MM.1S (cell line): ENCODE data around the gene U2AF1L4.

Experiments used
- DNase-seq: peaks from one replicate; pipeline ENCODE4 v3.0.0-alpha.2; 2015
- H2AFZ ChIP-seq: fragments of 300-600 bp; sonication (generic); 2 replicates; pipeline ENCODE4 v1.6.0; 2016; ENCODE audit warnings: antibody characterized with exemption, low read length
- H3F3A ChIP-seq: fragments of 300-600 bp; sonication (generic); 2 replicates; pipeline ENCODE4 v1.6.1; 2016; ENCODE audit warnings: mild to moderate bottlenecking, antibody characterized with exemption, low read length, moderate library complexity, mixed read lengths; ENCODE audit not compliant: insufficient read depth
- H3K27ac ChIP-seq: fragments of 300-600 bp; sonication (generic); 2 replicates; pipeline ENCODE4 v1.5.1; 2016; ENCODE audit warnings: mild to moderate bottlenecking, low read length
- H3K27me3 ChIP-seq: fragments of 300-600 bp; sonication (generic); replicated peaks from 2 replicates; pipeline ENCODE4 v1.6.0; 2016; ENCODE audit warnings: low read length; ENCODE audit not compliant: insufficient read depth
- H3K36me3 ChIP-seq: fragments of 300-600 bp; sonication (generic); replicated peaks from 2 replicates; pipeline ENCODE4 v1.6.1; 2016; ENCODE audit warnings: mild to moderate bottlenecking, low read length, mixed read lengths; ENCODE audit not compliant: insufficient read depth
- H3K4me1 ChIP-seq: fragments of 300-600 bp; sonication (generic); 2 replicates; pipeline ENCODE4 v1.6.1; 2016; ENCODE audit warnings: low read length, mixed read lengths
- H3K4me2 ChIP-seq: fragments of 300-600 bp; sonication (generic); 2 replicates; pipeline ENCODE4 v1.6.0; 2016; ENCODE audit warnings: low read depth, low read length
- H3K4me3 ChIP-seq: fragments of 300-600 bp; sonication (generic); 2 replicates; pipeline ENCODE4 v1.5.1; 2016; ENCODE audit warnings: low read length, mixed read lengths
- H3K79me2 ChIP-seq: fragments of 300-600 bp; sonication (generic); 2 replicates; pipeline ENCODE4 v1.6.1; 2016; ENCODE audit warnings: mixed run types, low read length, mixed read lengths
- H3K9ac ChIP-seq: fragments of 300-600 bp; sonication (generic); 2 replicates; pipeline ENCODE4 v1.6.1; 2016; ENCODE audit warnings: low read length, mixed read lengths
- H3K9me2 ChIP-seq: fragments of 300-600 bp; sonication (generic); replicated peaks from 2 replicates; pipeline ENCODE4 v1.6.1; 2016; ENCODE audit warnings: mild to moderate bottlenecking, low read length, mixed read lengths; ENCODE audit not compliant: insufficient read depth
- H3K9me3 ChIP-seq: fragments of 300-600 bp; sonication (generic); replicated peaks from 2 replicates; pipeline ENCODE4 v1.6.1; 2016; ENCODE audit warnings: mild to moderate bottlenecking, low read length, mixed read lengths; ENCODE audit not compliant: insufficient read depth
- H4K20me1 ChIP-seq: fragments of 300-600 bp; sonication (generic); 2 replicates; pipeline ENCODE4 v1.6.1; 2016; ENCODE audit warnings: mild to moderate bottlenecking, low read length, moderate library complexity, mixed read lengths; ENCODE audit not compliant: insufficient read depth
- EZH2 ChIP-seq: fragments of 300-600 bp; sonication (generic); optimal IDR thresholded peaks from 2 replicates; pipeline ENCODE3; 2017; ENCODE audit warnings: low read depth, mild to moderate bottlenecking, antibody characterized with exemption, low read length, mixed read lengths
- EZH2phosphoT487 ChIP-seq: fragments of 300-600 bp; sonication (generic); IDR thresholded peaks from 2 replicates; pipeline ENCODE4 v1.6.1; 2018; ENCODE audit warnings: antibody characterized with exemption, low read length
- TF ChIP-seq, protein P1 (sequence below): fragments of 300-600 bp; sonication (generic); IDR thresholded peaks from 2 replicates; pipeline ENCODE4 v1.5.1; 2016; ENCODE audit warnings: antibody characterized with exemption, low read length, mixed read lengths

The U2AF1L4 gene

GRCh38 chr19:35781650-35782049 lies 36.4 kb upstream of the U2AF1L4 start:
- no peaks in the 10 kb centered on the region for H3F3A ChIP-seq
- no peak for DNase-seq
- H3K9me2 ChIP-seq: no peaks in the 10 kb centered on the region
- no peak overlapping the region for H3K27ac ChIP-seq
- H3K4me1 ChIP-seq: peaks cover under 1% of the 10 kb centered on the region; the same call in 1 of the 2 replicates
- H2AFZ ChIP-seq: no peak overlapping the region
- no peak overlapping the region for H3K9ac ChIP-seq
- H3K9me3 ChIP-seq: no peaks in the 10 kb centered on the region
- no peak overlapping the region for H3K4me3 ChIP-seq
- H3K27me3 ChIP-seq: no peaks in the 10 kb centered on the region
- no peaks in the 10 kb centered on the region for H4K20me1 ChIP-seq
- peaks cover 3% of the 10 kb centered on the region for H3K79me2 ChIP-seq
- no peak for TF ChIP-seq EZH2phosphoT487
- no peaks in the 10 kb centered on the region for H3K36me3 ChIP-seq
- no peak overlapping the region for H3K4me2 ChIP-seq

DNA sequence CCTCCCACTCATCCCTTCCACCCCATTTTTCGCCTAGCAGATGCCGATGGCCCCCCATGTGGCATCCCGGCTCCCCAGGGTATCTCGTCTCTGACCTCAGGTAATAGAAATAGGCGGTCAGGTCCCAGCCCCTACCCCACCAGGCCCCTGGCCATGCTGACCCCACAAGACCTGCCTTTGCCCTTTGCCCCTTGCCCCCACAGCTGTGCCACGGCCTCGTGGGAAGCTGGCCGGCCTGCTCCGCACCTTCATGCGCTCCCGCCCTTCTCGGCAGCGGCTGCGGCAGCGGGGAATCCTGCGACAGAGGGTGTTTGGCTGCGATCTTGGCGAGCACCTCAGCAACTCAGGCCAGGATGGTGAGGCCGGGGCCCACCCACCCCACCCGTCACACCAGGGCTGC lies 35.5 kb upstream of the U2AF1L4 start:
- Histone ChIP-seq H2AFZ (no peak overlapping the region), H3K4me2 (no peak overlapping the region), H3K36me3 (no peaks in the 10 kb centered on the region), H3K9ac (no peak overlapping the region), H3K4me1 (peaks cover 7% of the 10 kb centered on the region), H3K27ac (no peak overlapping the region), H3K9me2 (no peaks in the 10 kb centered on the region), H3K79me2 (peaks cover 13% of the 10 kb centered on the region), H3K27me3 (no peaks in the 10 kb centered on the region), H3F3A (no peaks in the 10 kb centered on the region), H4K20me1 (no peaks in the 10 kb centered on the region), H3K4me3 (no peak overlapping the region), H3K9me3 (no peaks in the 10 kb centered on the region)
- DNase-seq: no peak
- TF ChIP-seq EZH2: no peak
- TF ChIP-seq, protein P1, sequence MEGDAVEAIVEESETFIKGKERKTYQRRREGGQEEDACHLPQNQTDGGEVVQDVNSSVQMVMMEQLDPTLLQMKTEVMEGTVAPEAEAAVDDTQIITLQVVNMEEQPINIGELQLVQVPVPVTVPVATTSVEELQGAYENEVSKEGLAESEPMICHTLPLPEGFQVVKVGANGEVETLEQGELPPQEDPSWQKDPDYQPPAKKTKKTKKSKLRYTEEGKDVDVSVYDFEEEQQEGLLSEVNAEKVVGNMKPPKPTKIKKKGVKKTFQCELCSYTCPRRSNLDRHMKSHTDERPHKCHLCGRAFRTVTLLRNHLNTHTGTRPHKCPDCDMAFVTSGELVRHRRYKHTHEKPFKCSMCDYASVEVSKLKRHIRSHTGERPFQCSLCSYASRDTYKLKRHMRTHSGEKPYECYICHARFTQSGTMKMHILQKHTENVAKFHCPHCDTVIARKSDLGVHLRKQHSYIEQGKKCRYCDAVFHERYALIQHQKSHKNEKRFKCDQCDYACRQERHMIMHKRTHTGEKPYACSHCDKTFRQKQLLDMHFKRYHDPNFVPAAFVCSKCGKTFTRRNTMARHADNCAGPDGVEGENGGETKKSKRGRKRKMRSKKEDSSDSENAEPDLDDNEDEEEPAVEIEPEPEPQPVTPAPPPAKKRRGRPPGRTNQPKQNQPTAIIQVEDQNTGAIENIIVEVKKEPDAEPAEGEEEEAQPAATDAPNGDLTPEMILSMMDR: no peak
- no peak for TF ChIP-seq EZH2phosphoT487

GRCh38 chr19:35780058-35780457 lies 34.8 kb upstream of the U2AF1L4 start:
- no peak for DNase-seq
- H3F3A ChIP-seq: no peaks in the 10 kb centered on the region
- H3K9ac ChIP-seq: no peak overlapping the region
- H3K4me1 ChIP-seq: peaks cover 7% of the 10 kb centered on the region
- no peaks in the 10 kb centered on the region for H3K9me3 ChIP-seq
- H3K27me3 ChIP-seq: no peaks in the 10 kb centered on the region
- no peak overlapping the region for H3K4me2 ChIP-seq
- no peaks in the 10 kb centered on the region for H3K9me2 ChIP-seq
- peaks cover 13% of the 10 kb centered on the region for H3K79me2 ChIP-seq
- H2AFZ ChIP-seq: no peak overlapping the region
- no peaks in the 10 kb centered on the region for H3K36me3 ChIP-seq
- H4K20me1 ChIP-seq: no peaks in the 10 kb centered on the region
- no peak overlapping the region for H3K4me3 ChIP-seq
- TF ChIP-seq EZH2phosphoT487: no peak
- TF ChIP-seq EZH2: no peak
- TF ChIP-seq, protein P1: no peak
- no peak overlapping the region for H3K27ac ChIP-seq

- H3K79me2 ChIP-seq: peaks cover 13% of the 10 kb centered on the region
- no peak overlapping the region for H3K27ac ChIP-seq
- no peak overlapping the region for H2AFZ ChIP-seq
- no peaks in the 10 kb centered on the region for H3K27me3 ChIP-seq
- no peaks in the 10 kb centered on the region for H3K9me2 ChIP-seq
- H3K4me3 ChIP-seq: no peak overlapping the region
- no peaks in the 10 kb centered on the region for H3K36me3 ChIP-seq
- TF ChIP-seq EZH2phosphoT487 (no peak), EZH2 (no peak)
- TF ChIP-seq, protein P1: no peak
- DNase-seq: no peak
- no peaks in the 10 kb centered on the region for H3F3A ChIP-seq
- H3K4me2 ChIP-seq: no peak overlapping the region
- H3K9ac ChIP-seq: no peak overlapping the region
- no peaks in the 10 kb centered on the region for H3K9me3 ChIP-seq
- H4K20me1 ChIP-seq: no peaks in the 10 kb centered on the region
- peaks cover 12% of the 10 kb centered on the region for H3K4me1 ChIP-seq
Observed at GRCh38 chr19:35779033-35779432, 33.8 kb upstream of the U2AF1L4 start.
